Measurements from ENCODE around the gene HECTD4. TPM values are rescaled to one million over a fixed set of nuclear protein-coding genes. Genes with fewer than 3 reads are reported as not detected.

HECTD4 gene
- total RNA-seq, 1 experiment from 2014 or later: 24.6 TPM

DNA sequence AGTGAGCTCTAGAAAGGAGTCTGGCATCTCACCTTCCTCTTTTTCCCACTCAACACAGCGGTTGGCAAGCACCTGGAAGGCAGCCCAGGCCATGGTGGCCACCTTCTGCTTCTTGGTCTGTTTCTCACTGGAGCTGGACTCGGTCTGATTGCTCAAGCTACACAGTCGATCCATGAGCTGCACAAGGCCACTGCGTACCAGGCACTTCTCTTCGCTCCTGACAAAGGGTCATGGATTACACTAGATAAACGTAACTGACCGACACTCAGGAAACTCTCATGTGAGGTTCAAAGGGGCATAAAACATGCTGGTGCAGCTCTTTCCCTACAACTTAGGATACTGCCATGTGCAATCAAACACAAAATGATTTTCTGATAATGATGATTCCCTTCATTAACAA, 143.2 kb downstream of the HECTD4 start:
- no peaks in the 10 kb centered on the region for H3F3A ChIP-seq (ENCODE audit: low read length, unreplicated experiment)
- H3K9me2 ChIP-seq (replicated peaks; ENCODE audit: low read length): no peaks in the 10 kb centered on the region
- POLR2A ChIA-PET (ENCODE audit: unreplicated experiment): no interaction called here
- H3K4me1 ChIP-seq (ENCODE audit: insufficient read depth, low read length): no peaks in the 10 kb centered on the region
- no peaks in the 10 kb centered on the region for H4K20me1 ChIP-seq (ENCODE audit: low read length)
- no peak overlapping the region for H3K4me3 ChIP-seq (ENCODE audit: low read length)
- H3K9ac ChIP-seq (ENCODE audit: low read length): no peak overlapping the region
- DNase-seq (no peak), ATAC-seq (no peak)
- intact Hi-C loops (cut with micrococcal nuclease): no loop called here
- no peak overlapping the region for H3K4me2 ChIP-seq (ENCODE audit: low read length)
- no peaks in the 10 kb centered on the region for H3K27me3 ChIP-seq (ENCODE audit: low read length)
- no peak overlapping the region for H3K27ac ChIP-seq (ENCODE audit: low read length)
- H3K36me3 ChIP-seq (ENCODE audit: low read depth, low read length): peaks cover 38% of the 10 kb centered on the region; the same call in 1 of the 2 replicates
- no TSS peak for BruUV-seq (replicated peaks)
- CTCF ChIA-PET: interaction anchor here (0.6 kb wide), 1 partner anchor 33 kb away, joined by 4 read pairs; no protein-coding TSS in a partner anchor
- no peaks in the 10 kb centered on the region for H3K9me3 ChIP-seq (ENCODE audit: low read length)
- no peak overlapping the region for H2AFZ ChIP-seq (ENCODE audit: low read length)
- no peaks in the 10 kb centered on the region for H3K79me2 ChIP-seq (ENCODE audit: low read length)
- TF ChIP-seq EZH2phosphoT487 (IDR thresholded peaks at IDR 0.05; ENCODE audit: borderline replicate concordance, low read length) (no peak), EZH2 (IDR thresholded peaks at IDR 0.05; ENCODE audit: low read length, unreplicated experiment) (no peak)
- TF ChIP-seq, protein P1, sequence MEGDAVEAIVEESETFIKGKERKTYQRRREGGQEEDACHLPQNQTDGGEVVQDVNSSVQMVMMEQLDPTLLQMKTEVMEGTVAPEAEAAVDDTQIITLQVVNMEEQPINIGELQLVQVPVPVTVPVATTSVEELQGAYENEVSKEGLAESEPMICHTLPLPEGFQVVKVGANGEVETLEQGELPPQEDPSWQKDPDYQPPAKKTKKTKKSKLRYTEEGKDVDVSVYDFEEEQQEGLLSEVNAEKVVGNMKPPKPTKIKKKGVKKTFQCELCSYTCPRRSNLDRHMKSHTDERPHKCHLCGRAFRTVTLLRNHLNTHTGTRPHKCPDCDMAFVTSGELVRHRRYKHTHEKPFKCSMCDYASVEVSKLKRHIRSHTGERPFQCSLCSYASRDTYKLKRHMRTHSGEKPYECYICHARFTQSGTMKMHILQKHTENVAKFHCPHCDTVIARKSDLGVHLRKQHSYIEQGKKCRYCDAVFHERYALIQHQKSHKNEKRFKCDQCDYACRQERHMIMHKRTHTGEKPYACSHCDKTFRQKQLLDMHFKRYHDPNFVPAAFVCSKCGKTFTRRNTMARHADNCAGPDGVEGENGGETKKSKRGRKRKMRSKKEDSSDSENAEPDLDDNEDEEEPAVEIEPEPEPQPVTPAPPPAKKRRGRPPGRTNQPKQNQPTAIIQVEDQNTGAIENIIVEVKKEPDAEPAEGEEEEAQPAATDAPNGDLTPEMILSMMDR (conservative IDR thresholded peaks at IDR 0.05; ENCODE audit: low read depth, low read length): no peak

DNA sequence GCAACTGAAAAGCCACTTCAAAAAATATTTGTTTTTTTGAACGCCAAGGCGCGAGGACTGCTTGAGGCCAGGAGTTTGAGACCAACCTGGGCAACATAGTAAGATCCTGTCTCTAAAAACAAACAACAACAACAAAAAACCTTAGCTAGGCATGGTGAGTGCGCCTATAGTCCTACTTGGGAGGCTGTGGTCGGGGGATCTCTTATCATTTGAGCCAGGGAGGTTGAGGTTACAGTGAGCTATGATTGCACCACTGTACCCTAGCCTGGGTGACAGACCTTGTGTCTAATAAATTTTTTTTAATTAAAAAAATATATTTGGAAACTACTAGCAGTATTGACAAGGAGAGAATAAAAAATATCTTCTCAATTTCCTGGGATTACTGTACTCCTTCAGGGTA, 143.8 kb downstream of the HECTD4 start:
- CTCF ChIA-PET: no interaction called here
- intact Hi-C loops (cut with micrococcal nuclease): no loop called here

GRCh38 chr12:112236786-112237185, 145.4 kb downstream of the HECTD4 start:
- peaks cover 32% of the 10 kb centered on the region; the same call in 1 of the 2 replicates for H3K36me3 ChIP-seq (ENCODE audit: low read depth, low read length)
- POLR2A ChIA-PET (ENCODE audit: unreplicated experiment): no interaction called here
- H2AFZ ChIP-seq (ENCODE audit: low read length): no peak overlapping the region
- DNase-seq (no peak), ATAC-seq (no peak)
- no peaks in the 10 kb centered on the region for H3K9me3 ChIP-seq (ENCODE audit: low read length)
- no TSS peak for BruUV-seq (replicated peaks)
- no peaks in the 10 kb centered on the region for H3K9me2 ChIP-seq (replicated peaks; ENCODE audit: low read length)
- TF ChIP-seq EZH2phosphoT487 (IDR thresholded peaks at IDR 0.05; ENCODE audit: borderline replicate concordance, low read length) (no peak), EZH2 (IDR thresholded peaks at IDR 0.05; ENCODE audit: low read length, unreplicated experiment) (no peak)
- TF ChIP-seq, protein P1 (conservative IDR thresholded peaks at IDR 0.05; ENCODE audit: low read depth, low read length): no peak
- no peak overlapping the region for H3K9ac ChIP-seq (ENCODE audit: low read length)
- H3K27ac ChIP-seq (ENCODE audit: low read length): no peak overlapping the region
- H3K4me1 ChIP-seq (ENCODE audit: insufficient read depth, low read length): no peaks in the 10 kb centered on the region
- no peaks in the 10 kb centered on the region for H4K20me1 ChIP-seq (ENCODE audit: low read length)
- H3K4me2 ChIP-seq (ENCODE audit: low read length): no peak overlapping the region
- H3K27me3 ChIP-seq (ENCODE audit: low read length): no peaks in the 10 kb centered on the region
- no peaks in the 10 kb centered on the region for H3F3A ChIP-seq (ENCODE audit: low read length, unreplicated experiment)
- CTCF ChIA-PET: interaction anchor here (1.0 kb wide), 1 partner anchor 151 kb away, joined by 4 read pairs; no protein-coding TSS in a partner anchor
- H3K4me3 ChIP-seq (ENCODE audit: low read length): no peak overlapping the region
- H3K79me2 ChIP-seq (ENCODE audit: low read length): no peaks in the 10 kb centered on the region
- intact Hi-C loops (cut with micrococcal nuclease): no loop called here

More for the DNA sequence above, 143.8 kb downstream of the HECTD4 start:
- DNase-seq (no peak), ATAC-seq (no peak)
- Histone ChIP-seq H3K4me3 (ENCODE audit: low read length) (no peak overlapping the region), H3F3A (ENCODE audit: low read length, unreplicated experiment) (no peaks in the 10 kb centered on the region), H3K9ac (ENCODE audit: low read length) (no peak overlapping the region), H3K27ac (ENCODE audit: low read length) (no peak overlapping the region), H3K36me3 (ENCODE audit: low read depth, low read length) (peaks cover 35% of the 10 kb centered on the region; the same call in 1 of the 2 replicates), H3K4me2 (ENCODE audit: low read length) (no peak overlapping the region), H3K9me3 (ENCODE audit: low read length) (no peaks in the 10 kb centered on the region), H3K4me1 (ENCODE audit: insufficient read depth, low read length) (no peaks in the 10 kb centered on the region), H3K79me2 (ENCODE audit: low read length) (no peaks in the 10 kb centered on the region), H4K20me1 (ENCODE audit: low read length) (no peaks in the 10 kb centered on the region), H3K9me2 (replicated peaks; ENCODE audit: low read length) (no peaks in the 10 kb centered on the region), H2AFZ (ENCODE audit: low read length) (no peak overlapping the region), H3K27me3 (ENCODE audit: low read length) (no peaks in the 10 kb centered on the region)
- TF ChIP-seq, protein P1 (conservative IDR thresholded peaks at IDR 0.05; ENCODE audit: low read depth, low read length): no peak
- TF ChIP-seq EZH2phosphoT487 (IDR thresholded peaks at IDR 0.05; ENCODE audit: borderline replicate concordance, low read length): no peak
- TF ChIP-seq EZH2 (IDR thresholded peaks at IDR 0.05; ENCODE audit: low read length, unreplicated experiment): no peak
- BruUV-seq (replicated peaks): no TSS peak
- POLR2A ChIA-PET (ENCODE audit: unreplicated experiment): interaction anchor here (0.6 kb wide), 1 partner anchor 16 kb away, joined by 3 read pairs; no protein-coding TSS in a partner anchor

All from PC-3 (cell line).